GM19240 (cell line): ENCODE measurements around the gene KBTBD13.
"Not testable (repeated sequence)": the region's sequence is repeated elsewhere in the genome, so short reads cannot be mapped to it uniquely, and the experiment has no call there.

ENCODE experiments used
- DNase-seq: peaks from one replicate; pipeline ENCODE4 v3.0.0; 2011; ENCODE audit warnings: low spot score; ENCODE audit not compliant: insufficient read length

The KBTBD13 gene

DNA sequence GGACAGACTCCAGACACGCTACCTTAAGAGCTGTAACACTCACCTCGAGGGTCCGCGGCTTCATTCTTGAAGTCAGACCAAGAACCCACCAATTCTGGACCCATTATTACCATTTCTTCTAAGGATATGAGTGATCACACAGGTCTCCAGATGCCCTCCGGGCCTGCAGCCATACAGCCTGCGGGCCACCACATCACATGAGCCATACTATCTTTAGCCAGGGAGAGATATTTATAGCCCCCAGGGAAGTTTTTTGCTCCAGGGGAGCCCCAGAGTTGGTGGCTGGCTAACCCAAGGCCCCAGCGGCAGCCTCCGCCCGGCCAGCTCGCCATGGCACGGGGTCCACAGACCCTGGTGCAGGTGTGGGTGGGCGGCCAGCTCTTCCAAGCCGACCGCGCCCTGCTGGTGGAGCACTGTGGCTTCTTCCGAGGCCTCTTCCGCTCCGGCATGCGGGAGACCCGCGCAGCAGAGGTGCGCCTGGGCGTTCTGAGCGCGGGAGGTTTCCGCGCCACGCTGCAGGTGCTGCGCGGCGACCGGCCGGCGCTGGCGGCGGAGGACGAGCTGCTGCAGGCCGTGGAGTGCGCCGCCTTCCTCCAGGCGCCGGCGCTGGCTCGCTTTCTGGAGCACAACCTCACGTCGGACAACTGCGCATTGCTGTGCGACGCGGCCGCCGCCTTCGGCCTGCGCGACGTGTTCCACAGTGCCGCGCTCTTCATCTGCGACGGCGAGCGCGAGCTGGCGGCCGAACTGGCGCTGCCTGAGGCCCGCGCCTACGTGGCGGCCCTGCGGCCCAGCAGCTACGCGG is at the start of gene KBTBD13:
TSS of gene KBTBD13 (plus strand) at position 261 of the 805 bp plus-strand sequence. CDS start at position 331, 70 bp downstream.
- DNase-seq: no peak

DNA sequence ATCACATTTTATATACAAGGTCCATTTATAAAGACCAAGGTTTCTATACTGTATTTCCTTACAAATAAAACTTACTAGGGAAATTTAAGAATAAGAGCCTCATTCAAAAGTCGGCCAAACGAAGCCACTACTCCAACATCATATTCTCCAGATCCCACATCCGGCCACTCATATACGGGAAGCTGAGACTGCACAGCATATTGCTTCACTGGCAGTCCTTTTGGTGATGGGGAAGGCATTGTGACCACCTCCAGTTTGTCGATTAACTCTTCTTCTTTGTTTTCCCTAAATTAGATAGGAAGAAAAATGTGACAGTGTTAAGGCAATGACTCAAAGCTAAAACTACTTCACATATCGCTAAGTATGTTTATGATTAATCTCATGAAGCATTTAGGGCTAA is 49.8 kb upstream of the KBTBD13 start:
- DNase-seq: no peak

GRCh38 chr15:65027593-65027992 is 49.0 kb upstream of the KBTBD13 start:
- DNase-seq: no peak

DNA sequence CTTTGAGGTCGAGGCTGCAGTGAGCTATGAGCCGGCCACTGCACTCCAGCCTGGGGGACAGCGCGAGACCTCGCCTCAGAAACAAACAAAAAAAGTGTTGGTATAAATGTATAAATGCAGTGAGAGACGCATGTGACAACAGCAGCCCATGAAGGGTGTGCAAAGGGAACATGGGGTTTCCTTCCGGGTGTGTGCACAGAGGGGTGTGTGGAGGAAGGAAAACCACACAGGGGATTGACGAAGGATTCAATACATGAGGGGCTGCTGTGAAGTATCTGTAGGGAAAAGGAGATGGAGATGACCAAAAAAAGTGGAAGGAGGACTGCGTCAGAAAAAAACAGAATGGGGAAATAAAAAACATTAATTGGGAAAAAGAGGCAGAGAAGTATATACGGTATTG is 48.2 kb upstream of the KBTBD13 start:
- no peak for DNase-seq

GRCh38 chr15:65028921-65029735 is 47.4 kb upstream of the KBTBD13 start, which contains the start of gene MTFMT:
Gene MTFMT (minus strand): TSS chr15:65029639. CDS start chr15:65029613, 26 bp downstream.
- peak; percentile 90 for DNase-seq

- DNase-seq: no peak
Measured at GRCh38 chr15:65029736-65030208, 46.8 kb upstream of the KBTBD13 start.

GRCh38 chr15:65032801-65033537 is 43.6 kb upstream of the KBTBD13 start:
- no peak for DNase-seq

DNA sequence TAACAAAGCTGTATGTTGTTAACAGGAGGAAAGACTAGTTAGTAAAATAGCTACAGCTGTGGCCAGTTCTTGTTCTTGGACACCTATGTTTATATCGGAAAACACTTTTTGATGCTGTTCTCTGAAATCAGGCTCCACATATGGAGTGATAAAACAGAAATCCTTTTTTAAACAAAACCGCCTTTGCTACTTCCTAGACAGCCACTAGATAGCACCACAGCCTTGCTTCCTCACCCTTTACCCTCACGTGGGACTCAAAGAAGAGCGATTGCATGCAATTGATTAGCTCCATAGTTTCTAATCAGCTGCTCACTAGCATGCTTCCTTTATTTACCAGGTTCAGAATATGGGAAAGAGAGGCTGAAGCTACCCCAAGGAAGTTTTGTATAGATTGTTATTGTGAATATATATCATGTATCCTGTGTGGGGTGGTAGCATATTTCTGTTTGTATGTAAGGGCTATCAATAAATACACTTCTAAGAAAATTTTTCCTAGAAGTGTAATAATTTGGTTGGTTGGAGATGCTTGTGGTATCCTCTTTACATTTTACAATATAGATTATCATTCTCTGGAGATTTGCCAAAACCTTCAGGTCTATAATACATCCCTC is 42.8 kb upstream of the KBTBD13 start:
- no peak for DNase-seq

DNA sequence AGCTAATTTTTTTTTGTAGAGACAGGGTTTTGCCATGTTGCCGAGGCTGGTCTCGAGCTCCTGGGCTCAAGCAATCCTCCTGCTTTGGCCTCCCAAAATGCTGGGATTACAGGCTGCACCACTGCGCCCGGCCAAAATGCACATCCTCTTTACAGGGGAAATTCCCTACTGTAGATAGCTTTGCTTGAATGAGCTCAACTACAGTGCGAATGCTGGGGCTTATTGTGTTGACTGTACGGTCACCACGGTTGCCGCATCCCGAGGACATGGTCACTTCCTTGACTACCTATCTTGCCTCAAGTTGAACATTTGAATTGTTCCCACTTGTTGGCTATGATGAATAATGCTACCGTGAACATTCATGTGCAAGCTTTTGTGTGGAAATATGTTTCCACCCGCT is 41.8 kb upstream of the KBTBD13 start:
- DNase-seq: no peak

- no peak for DNase-seq
Measured at GRCh38 chr15:65037309-65037708, 39.2 kb upstream of the KBTBD13 start.

- no peak for DNase-seq
Measured at GRCh38 chr15:65038428-65038827, 38.1 kb upstream of the KBTBD13 start.

DNA sequence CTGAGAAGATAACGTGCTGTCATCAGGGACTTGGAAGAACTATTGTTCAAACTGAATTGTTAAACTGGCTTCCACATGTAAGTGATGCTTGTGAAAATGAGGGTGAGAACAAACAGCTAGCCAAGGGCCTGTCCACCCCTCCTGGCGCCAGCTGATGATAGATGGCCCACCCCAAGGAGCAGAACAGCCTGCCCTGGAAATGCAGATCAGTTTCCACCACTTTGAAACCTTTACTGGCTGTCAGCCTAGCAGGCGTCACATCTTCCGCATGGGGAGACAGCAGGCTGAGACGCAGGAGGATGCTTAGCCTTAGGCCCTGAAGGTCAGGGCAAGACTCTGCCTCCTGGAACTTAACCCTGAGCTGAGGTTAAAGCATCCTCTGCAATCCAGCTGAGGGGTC is 37.7 kb upstream of the KBTBD13 start:
- DNase-seq: no peak

DNA sequence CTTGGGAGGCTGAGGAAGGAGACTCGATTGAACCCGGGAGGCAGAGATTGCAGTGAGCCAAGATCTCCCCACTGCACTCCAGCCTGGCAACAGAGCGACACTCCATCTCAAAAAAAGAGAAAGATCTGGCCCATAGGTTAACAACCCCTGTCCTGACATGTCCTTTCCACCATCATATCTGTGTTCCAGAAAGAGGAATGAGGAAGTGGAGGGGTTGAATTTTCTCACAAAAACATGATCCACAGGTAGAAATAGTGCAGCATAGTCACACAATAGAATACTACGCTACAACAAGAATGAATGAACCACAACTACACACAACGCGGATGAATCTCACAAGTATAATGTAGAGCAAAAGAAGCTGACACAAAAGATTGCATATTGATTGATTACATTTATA is 36.1 kb upstream of the KBTBD13 start:
- no peak for DNase-seq

GRCh38 chr15:65041787-65042186 is 34.8 kb upstream of the KBTBD13 start:
- DNase-seq: no peak

DNA sequence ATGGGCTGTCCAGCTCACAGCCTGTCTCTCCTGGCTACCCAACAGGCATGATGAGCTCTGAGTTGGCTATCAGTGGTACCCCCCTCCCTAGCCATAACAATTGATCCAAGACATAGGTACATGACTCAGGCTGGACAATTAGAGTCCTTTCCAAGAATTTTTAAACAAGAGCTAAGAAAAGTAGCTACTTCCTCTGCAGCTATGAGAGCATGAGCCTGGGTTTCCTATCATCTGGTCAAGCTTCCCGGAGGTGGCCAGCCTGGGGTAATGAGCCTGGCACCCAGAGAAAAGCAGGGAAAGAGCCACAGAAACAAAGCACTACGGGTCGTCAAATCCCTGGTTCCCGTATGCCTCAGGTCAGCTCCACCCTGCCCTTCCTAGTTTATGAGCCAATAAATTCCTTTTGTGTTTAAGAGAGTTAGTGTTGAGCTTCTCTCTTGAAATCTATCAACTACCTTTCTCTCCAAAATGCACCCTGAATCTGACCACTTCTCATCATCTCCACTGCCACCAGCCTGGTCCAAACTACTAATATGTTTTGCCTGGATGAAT is 33.7 kb upstream of the KBTBD13 start:
- DNase-seq: no peak

DNA sequence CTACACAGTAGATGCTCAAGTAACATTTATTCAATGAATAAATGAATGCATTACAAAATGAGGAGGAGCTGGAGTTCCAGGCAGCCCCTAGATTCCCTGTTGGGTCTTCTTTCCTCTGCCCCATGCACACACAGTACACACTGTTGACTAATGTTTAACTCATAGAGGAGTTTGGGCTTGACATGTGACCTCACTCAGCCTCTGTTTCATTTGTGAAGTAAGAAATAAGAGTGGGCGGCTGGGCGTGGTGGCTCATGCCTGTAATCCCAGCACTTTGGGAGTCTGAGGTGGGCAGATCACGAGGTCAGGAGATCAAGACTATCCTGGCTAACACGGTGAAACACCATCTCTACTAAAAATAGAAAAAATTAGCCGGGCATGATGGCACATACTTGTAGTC is 32.3 kb upstream of the KBTBD13 start:
- not testable (repeated sequence) for DNase-seq

DNA sequence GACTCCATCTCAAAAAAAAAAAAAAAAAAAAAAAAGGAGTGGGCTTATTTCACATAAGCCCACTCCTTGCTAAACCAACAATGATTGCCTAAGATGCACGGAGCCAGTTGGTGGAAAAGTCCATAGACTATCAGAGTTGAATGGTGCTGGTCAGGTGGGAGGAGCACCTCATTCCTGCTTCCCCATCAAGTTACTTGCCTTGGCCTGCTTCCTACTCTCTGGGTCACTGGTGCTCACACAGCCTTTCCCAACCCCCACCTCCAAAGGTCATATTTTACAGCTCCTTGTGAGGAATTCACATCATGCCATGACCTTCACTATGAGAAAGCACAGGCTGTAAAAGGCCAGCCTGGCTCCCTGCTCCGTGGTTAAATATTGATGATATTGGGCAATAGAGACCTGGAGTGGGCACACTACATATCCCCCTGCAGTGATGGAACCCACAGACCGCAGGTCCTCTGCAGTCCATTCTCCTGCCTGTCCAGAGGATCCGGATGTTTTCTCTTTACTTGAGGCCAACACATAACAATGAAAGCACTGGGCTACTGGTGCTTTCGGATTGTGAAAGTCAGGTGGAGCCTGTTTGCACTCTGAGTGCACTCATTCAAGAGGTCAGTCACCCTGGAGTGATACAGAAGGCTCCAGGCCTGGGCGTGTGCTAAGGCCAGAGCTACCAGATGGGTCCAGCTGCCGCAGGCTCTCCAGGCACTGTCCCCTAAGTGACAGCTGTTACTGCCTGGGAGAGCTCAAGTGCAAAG is 31.6 kb upstream of the KBTBD13 start, which contains the start of gene SLC51B:
TSS of gene SLC51B (plus strand) at position 664 of the 758 bp plus-strand sequence. CDS start 4,618 bp downstream, outside the sequence.
- DNase-seq: no peak

GRCh38 chr15:65048241-65048640 is 28.3 kb upstream of the KBTBD13 start:
- no peak for DNase-seq

- DNase-seq: peak; percentile 98
Measured at GRCh38 chr15:65049418-65049840, 27.1 kb upstream of the KBTBD13 start.

- DNase-seq: no peak
Measured at GRCh38 chr15:65050270-65050669, 26.3 kb upstream of the KBTBD13 start.
